ENCODE measurements around the gene KCNT2.

The KCNT2 gene

GRCh38 chr1:196593955-196594354, 14.3 kb downstream of the KCNT2 start:
- no peak for TF ChIP-seq EZH2phosphoT487 (IDR thresholded peaks at IDR 0.05; ENCODE audit: low read depth)
- TF ChIP-seq, protein P1, sequence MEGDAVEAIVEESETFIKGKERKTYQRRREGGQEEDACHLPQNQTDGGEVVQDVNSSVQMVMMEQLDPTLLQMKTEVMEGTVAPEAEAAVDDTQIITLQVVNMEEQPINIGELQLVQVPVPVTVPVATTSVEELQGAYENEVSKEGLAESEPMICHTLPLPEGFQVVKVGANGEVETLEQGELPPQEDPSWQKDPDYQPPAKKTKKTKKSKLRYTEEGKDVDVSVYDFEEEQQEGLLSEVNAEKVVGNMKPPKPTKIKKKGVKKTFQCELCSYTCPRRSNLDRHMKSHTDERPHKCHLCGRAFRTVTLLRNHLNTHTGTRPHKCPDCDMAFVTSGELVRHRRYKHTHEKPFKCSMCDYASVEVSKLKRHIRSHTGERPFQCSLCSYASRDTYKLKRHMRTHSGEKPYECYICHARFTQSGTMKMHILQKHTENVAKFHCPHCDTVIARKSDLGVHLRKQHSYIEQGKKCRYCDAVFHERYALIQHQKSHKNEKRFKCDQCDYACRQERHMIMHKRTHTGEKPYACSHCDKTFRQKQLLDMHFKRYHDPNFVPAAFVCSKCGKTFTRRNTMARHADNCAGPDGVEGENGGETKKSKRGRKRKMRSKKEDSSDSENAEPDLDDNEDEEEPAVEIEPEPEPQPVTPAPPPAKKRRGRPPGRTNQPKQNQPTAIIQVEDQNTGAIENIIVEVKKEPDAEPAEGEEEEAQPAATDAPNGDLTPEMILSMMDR (IDR thresholded peaks at IDR 0.05; ENCODE audit: low read depth, low read length): no peak
- no peak overlapping the region for H2AFZ ChIP-seq (ENCODE audit: low read depth, low read length)
- no peak overlapping the region for H3K9ac ChIP-seq (ENCODE audit: low read length)
- H3K4me2 ChIP-seq (ENCODE audit: low read length): no peak overlapping the region
- no peaks in the 10 kb centered on the region for H3K36me3 ChIP-seq (replicated peaks; ENCODE audit: low read depth, low read length)
- H4K20me1 ChIP-seq (ENCODE audit: insufficient read depth, low read length): no peaks in the 10 kb centered on the region
- no peaks in the 10 kb centered on the region for H3K27me3 ChIP-seq (ENCODE audit: low read depth, low read length)
- no peaks in the 10 kb centered on the region for H3K9me3 ChIP-seq (ENCODE audit: insufficient read depth, low read length)
- H3K27ac ChIP-seq (ENCODE audit: low read length): no peak overlapping the region
- no peaks in the 10 kb centered on the region for H3K79me2 ChIP-seq (ENCODE audit: low read length)
- no peak overlapping the region for H3K4me3 ChIP-seq (ENCODE audit: low read length)
- H3K4me1 ChIP-seq (ENCODE audit: low read length): no peaks in the 10 kb centered on the region

- no peaks in the 10 kb centered on the region for H3K79me2 ChIP-seq (ENCODE audit: low read length)
- H3K36me3 ChIP-seq (replicated peaks; ENCODE audit: low read depth, low read length): no peaks in the 10 kb centered on the region
- no peak overlapping the region for H3K4me3 ChIP-seq (ENCODE audit: low read length)
- no peak overlapping the region for H2AFZ ChIP-seq (ENCODE audit: low read depth, low read length)
- H3K4me1 ChIP-seq (ENCODE audit: low read length): no peaks in the 10 kb centered on the region
- no peaks in the 10 kb centered on the region for H3K9me3 ChIP-seq (ENCODE audit: insufficient read depth, low read length)
- H3K27ac ChIP-seq (ENCODE audit: low read length): no peak overlapping the region
- H4K20me1 ChIP-seq (ENCODE audit: insufficient read depth, low read length): no peaks in the 10 kb centered on the region
- H3K4me2 ChIP-seq (ENCODE audit: low read length): no peak overlapping the region
- TF ChIP-seq EZH2phosphoT487 (IDR thresholded peaks at IDR 0.05; ENCODE audit: low read depth): no peak
- TF ChIP-seq, protein P1 (IDR thresholded peaks at IDR 0.05; ENCODE audit: low read depth, low read length): no peak
- H3K9ac ChIP-seq (ENCODE audit: low read length): no peak overlapping the region
- no peaks in the 10 kb centered on the region for H3K27me3 ChIP-seq (ENCODE audit: low read depth, low read length)
Observed at GRCh38 chr1:196590959-196591358, 17.3 kb downstream of the KCNT2 start.

GRCh38 chr1:196590012-196590708, 18.1 kb downstream of the KCNT2 start:
- H3K36me3 ChIP-seq (replicated peaks; ENCODE audit: low read depth, low read length): no peaks in the 10 kb centered on the region
- H3K27ac ChIP-seq (ENCODE audit: low read length): no peak overlapping the region
- H3K9ac ChIP-seq (ENCODE audit: low read length): no peak overlapping the region
- H3K79me2 ChIP-seq (ENCODE audit: low read length): no peaks in the 10 kb centered on the region
- H4K20me1 ChIP-seq (ENCODE audit: insufficient read depth, low read length): no peaks in the 10 kb centered on the region
- no peak overlapping the region for H2AFZ ChIP-seq (ENCODE audit: low read depth, low read length)
- H3K4me1 ChIP-seq (ENCODE audit: low read length): no peaks in the 10 kb centered on the region
- H3K9me3 ChIP-seq (ENCODE audit: insufficient read depth, low read length): no peaks in the 10 kb centered on the region
- H3K4me3 ChIP-seq (ENCODE audit: low read length): no peak overlapping the region
- no peak overlapping the region for H3K4me2 ChIP-seq (ENCODE audit: low read length)
- no peaks in the 10 kb centered on the region for H3K27me3 ChIP-seq (ENCODE audit: low read depth, low read length)
- no peak for TF ChIP-seq EZH2phosphoT487 (IDR thresholded peaks at IDR 0.05; ENCODE audit: low read depth)
- TF ChIP-seq, protein P1 (IDR thresholded peaks at IDR 0.05; ENCODE audit: low read depth, low read length): no peak

GRCh38 chr1:196584696-196585095, 23.5 kb downstream of the KCNT2 start:
- H3K79me2 ChIP-seq (ENCODE audit: low read length): no peaks in the 10 kb centered on the region
- H2AFZ ChIP-seq (ENCODE audit: low read depth, low read length): no peak overlapping the region
- H3K4me2 ChIP-seq (ENCODE audit: low read length): no peak overlapping the region
- H3K4me1 ChIP-seq (ENCODE audit: low read length): no peaks in the 10 kb centered on the region
- no peak overlapping the region for H3K27ac ChIP-seq (ENCODE audit: low read length)
- H3K9me3 ChIP-seq (ENCODE audit: insufficient read depth, low read length): no peaks in the 10 kb centered on the region
- H4K20me1 ChIP-seq (ENCODE audit: insufficient read depth, low read length): no peaks in the 10 kb centered on the region
- no peaks in the 10 kb centered on the region for H3K36me3 ChIP-seq (replicated peaks; ENCODE audit: low read depth, low read length)
- H3K4me3 ChIP-seq (ENCODE audit: low read length): no peak overlapping the region
- H3K9ac ChIP-seq (ENCODE audit: low read length): no peak overlapping the region
- no peak for TF ChIP-seq EZH2phosphoT487 (IDR thresholded peaks at IDR 0.05; ENCODE audit: low read depth)
- TF ChIP-seq, protein P1 (IDR thresholded peaks at IDR 0.05; ENCODE audit: low read depth, low read length): no peak
- no peaks in the 10 kb centered on the region for H3K27me3 ChIP-seq (ENCODE audit: low read depth, low read length)

Measured in OCI-LY3 (cell line).